Midbrain (tissue), 1 donor: Measurements from ENCODE around the gene CALD1.

Experiments used
- DNase-seq: peaks from one replicate; lab custom pipeline; 2025; lab: John Stamatoyannopoulos, UW

The CALD1 gene

DNA sequence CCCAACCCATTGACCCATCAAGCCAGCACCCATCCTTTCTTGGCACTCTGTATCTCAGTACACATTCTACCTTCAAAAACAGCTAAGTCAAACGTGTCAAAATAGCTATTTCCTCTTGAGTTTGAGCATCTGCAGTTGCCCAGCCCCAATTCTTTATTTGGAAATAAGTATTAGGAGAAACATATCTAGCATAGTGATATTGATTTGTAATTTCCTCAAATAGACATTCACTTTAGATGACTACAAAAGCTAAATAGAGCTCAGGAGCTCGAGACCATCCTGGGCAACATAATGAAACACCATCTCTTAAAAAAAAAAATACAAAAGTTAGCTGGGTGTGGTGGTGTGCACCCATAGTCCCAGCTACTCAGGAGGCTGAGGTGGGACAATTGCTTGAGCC is 147.6 kb downstream of the CALD1 start:
- no peak for DNase-seq

DNA sequence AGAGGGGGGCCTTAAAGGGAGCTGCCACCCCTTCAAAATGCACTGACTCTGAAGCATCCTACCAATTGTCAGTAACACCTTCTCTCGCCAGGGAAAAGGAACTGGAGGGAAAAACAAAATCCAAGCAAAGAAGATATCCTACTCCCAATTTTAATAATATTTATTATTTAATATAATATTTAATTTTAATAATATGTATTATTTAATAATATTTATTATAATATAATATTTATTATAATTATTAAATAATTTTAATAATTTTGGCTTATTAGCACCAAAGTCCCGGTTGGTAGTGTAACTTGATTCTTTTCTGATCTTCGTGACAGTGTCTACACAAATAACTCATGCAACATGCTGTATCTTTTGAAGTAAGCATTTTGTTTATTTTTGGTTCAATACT is 148.3 kb downstream of the CALD1 start:
- DNase-seq, result no peak

- DNase-seq, result no peak
Observed at GRCh38 chr7:134928554-134928953, 149.1 kb downstream of the CALD1 start.

DNA sequence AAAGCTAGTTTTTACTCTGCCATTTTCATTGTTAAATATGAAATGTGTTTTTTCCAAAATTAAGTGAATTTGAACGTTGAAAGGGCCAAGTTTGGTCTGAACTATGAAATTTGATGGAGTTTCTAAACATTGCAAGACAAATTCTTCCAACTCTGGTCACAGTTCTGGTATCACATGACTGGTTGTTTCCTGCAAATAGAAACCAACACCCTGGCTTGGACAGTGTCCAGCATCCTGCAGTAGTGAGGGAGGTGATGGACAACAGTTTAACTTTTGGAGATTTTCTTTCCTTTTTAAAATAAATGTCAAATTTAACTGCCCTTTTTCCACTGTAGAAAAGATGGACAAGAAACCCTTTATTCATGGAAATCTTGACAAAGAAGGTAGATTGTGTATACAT is 152.1 kb downstream of the CALD1 start:
- DNase-seq, result no peak

GRCh38 chr7:134932707-134933370 is 153.4 kb downstream of the CALD1 start:
- no peak for DNase-seq

- no peak for DNase-seq
Observed at GRCh38 chr7:134933460-134934068, 154.1 kb downstream of the CALD1 start.

DNA sequence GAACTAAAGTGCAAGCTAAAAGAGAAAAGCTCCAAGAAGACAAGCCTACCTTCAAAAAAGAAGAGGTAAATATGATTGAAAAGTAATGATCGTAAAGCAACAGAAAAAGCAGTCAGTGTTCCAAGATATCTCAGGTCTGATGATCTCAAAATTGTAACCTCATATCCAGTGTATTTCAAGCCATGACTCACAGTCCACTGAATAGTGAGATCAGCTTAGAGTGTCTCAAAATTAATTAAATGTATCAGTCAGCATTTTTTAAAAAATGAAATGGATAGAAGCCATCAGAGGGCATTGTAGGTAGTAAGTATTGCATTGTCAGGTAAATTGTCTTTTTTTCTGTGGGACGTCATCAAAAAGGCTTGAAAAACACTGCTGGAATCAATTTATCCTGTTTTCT is 156.3 kb downstream of the CALD1 start:
- DNase-seq, result no peak

DNA sequence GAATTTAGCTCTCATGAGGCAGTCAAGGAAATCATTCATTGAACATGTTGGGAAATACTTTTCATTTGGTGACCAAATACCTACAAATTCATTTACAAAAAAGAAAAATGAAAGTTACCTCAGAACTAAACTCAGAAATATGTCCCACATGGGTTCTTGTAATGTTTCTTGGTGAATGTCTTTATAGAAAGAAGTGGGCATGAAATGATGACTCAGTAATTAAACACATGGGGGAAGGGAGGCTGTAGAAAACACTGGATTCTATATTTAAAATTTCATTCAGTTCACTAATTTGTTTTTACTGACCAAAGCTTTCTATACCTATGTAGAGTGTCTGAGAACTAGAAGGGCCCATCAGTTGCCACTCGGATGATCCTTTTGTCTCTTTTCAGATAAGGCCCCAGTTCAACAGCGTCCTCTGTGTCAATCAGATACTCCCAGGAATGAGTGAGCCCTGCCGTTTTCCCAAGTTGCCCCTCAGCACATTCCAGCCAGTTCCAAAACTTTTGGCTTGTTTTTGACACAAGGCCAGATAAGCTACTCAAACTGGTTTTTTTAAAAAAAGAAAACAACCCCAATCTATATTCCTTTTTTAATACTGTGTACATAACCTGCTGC is 157.6 kb downstream of the CALD1 start:
- DNase-seq, result no peak

DNA sequence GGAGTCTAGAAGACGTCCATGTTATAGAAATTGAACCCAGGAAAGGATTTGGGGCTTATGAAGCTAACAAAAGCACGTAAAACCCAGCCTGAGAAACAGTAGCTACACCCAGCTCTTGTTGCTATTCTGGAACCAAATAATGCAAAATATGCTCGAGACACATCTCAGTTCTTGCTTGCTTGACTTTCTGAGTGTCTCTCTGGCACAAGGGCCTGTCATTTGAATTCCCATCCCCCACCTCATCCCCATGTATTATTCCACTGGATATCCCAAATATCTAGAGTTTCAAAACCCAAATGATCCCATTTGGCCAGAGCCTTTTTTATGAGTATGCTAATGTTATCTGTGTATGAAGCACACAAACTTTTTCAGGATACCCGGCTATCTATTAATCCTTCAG is 158.7 kb downstream of the CALD1 start:
- no peak for DNase-seq

DNA sequence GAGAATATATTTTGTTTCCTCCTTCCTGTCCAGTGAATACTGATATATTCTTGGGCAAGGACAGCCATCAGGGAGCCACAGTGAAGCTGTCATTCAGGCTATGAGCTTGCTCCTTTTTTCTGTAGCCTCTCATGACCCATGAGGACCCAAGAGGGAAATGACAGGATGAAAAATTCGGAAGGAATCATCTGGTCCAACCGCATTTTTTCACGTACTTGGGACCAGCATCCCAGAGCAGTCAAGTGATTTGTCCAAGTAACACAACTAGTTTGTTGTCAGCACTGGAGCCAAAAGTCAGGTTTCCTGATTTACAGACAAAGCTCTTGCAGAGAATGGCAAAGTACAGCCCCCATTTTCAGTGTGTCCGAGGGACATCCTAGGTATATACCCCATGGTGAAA is 159.7 kb downstream of the CALD1 start:
- DNase-seq, result no peak

GRCh38 chr7:134940729-134941128 is 161.3 kb downstream of the CALD1 start:
- DNase-seq, result no peak

GRCh38 chr7:134941185-134941900 is 161.9 kb downstream of the CALD1 start:
- DNase-seq, result no peak

DNA sequence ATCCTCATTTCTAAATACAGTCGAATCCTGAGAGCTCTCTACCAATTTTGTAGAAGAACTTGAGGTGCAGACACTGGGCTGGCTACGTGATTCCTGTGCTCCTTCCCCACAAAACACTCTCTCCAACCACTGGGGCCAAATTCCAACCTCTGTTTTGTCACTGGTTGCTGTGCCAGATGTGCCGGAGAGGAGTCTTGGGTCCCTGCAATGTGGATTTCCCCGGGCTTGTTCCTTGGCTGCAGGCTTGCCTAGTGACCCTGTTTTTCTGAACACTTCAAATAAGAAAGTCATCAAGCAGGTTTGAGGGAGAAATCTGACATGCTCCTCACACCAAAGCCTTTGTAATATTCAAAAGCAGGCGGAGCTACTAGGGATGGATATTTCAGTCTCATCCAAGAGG is 162.5 kb downstream of the CALD1 start:
- DNase-seq, result no peak

GRCh38 chr7:134942690-134943466 is 163.4 kb downstream of the CALD1 start:
- no peak for DNase-seq

DNA sequence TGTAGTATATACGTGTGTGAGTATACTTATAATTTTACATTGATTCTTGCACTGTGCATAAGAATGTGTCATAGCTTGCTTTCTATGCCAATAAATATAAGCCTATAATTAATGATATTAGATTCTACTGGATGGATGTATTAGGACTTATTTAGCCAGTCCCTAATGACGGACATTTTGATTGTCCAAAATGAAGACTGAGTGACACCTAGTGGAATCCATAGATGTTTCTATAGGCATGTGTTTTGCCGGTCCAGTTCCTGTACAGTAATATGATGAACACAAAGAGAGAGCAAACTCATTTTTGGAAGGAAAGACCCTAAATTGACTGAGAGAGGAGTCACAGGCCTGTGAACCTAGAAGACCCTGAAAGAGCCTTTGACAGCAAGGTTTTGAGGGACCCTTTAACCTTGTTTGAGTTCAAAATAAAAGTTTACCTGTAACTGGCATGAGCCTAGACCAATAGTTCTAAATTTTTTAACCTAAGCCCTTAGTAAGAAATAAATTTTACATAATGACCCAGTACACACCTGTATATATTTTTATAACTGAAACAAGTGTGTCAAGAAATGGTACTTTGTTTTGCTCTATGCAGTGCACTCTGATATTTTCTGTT is 164.5 kb downstream of the CALD1 start:
- peak; percentile 62 for DNase-seq

- no peak for DNase-seq
Observed at GRCh38 chr7:134945691-134946090, 166.3 kb downstream of the CALD1 start.

DNA sequence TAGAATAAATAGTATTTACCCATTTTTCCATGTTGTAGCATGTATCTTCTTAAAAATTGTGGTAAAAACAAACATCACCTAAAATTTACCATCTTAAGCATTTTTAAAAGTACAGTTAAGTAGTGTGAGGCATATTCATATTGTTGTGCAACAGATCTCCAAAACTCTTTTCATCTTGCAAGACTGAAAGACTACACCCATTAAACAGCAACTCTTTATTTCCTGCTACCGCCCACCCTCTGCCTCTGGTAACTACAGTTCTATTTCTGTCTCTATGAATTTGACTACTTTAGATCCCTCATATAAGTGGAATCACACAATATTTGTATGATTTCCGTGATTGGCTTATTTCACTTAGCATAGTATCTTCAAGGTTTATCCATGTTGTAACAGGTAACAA is 166.8 kb downstream of the CALD1 start:
- no peak for DNase-seq

GRCh38 chr7:134947329-134947728 is 167.9 kb downstream of the CALD1 start:
- DNase-seq, result no peak

- DNase-seq, result no peak
Observed at GRCh38 chr7:134947831-134948230, 168.4 kb downstream of the CALD1 start.

GRCh38 chr7:134948246-134948645 is 168.8 kb downstream of the CALD1 start:
- no peak for DNase-seq

DNA sequence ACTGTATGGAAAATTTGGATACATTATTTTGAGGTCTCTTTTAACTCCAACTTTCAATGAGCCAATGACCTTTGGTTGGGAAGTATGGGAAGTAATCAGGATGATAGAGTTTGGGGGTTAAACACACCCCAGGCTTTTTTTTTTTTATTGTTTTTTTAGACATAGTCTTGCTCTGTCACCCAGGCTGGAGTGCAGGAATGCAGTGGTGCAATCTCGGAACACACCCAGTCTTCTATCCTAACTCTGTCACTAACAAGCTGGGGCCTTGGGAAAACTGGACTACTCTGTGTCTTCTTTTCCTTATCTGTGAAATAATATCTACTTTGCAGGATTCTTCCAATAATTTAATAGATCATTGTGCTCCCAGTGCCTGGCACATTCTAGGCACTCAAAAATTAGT is 169.3 kb downstream of the CALD1 start:
- DNase-seq, result no peak

DNA sequence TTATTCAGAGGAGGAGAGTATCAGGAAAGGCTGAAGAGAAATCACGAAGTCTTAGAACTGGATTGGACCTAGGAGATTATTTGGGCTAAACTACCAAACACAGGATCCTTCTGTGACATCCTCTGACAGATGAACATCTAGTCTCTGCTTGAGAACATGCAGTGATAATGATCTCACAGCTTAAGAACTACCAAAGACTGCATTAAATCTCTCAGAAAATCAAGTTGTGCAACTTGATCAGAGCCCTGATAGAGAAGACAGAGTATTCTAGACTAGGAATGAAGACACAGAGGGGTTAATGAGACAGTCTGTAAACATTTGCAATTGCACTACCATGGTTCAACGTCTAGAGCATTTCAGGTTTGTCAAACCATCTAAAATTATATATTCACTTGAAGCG is 169.7 kb downstream of the CALD1 start:
- DNase-seq, result no peak
